SU-DHL-6 (cell line): ENCODE measurements around the gene FAM20A.

ENCODE experiments used
- H2AFZ ChIP-seq: fragments of 200-600 bp; sonication (generic); 2 replicates; pipeline ENCODE4 v1.6.1; 2014; ENCODE audit warnings: low read depth, mild to moderate bottlenecking, moderate library complexity, mixed read lengths, antibody characterized with exemption, low read length; ENCODE audit not compliant: severe bottlenecking
- H3F3A ChIP-seq: fragments of 200-600 bp; shearing (Covaris generic); 2 replicates; pipeline ENCODE4 v1.6.0; 2016; ENCODE audit warnings: antibody characterized with exemption, mild to moderate bottlenecking; ENCODE audit not compliant: insufficient read depth
- H3K27ac ChIP-seq: fragments of 200-600 bp; sonication (generic); 2 replicates; pipeline ENCODE4 v1.5.1; 2016; ENCODE audit warnings: low read depth, mild to moderate bottlenecking, low read length, moderate library complexity, mixed read lengths
- H3K27me3 ChIP-seq: fragments of 200-600 bp; sonication (generic), shearing (Covaris generic); 2 replicates; pipeline ENCODE4 v1.6.0; 2014; ENCODE audit warnings: mild to moderate bottlenecking, low read length
- H3K36me3 ChIP-seq: fragments of 200-600 bp; sonication (generic); 2 replicates; pipeline ENCODE4 v1.6.1; 2014; ENCODE audit warnings: mild to moderate bottlenecking, low read length, mixed read lengths
- H3K4me2 ChIP-seq: fragments of 300-600, 200-600 bp; shearing (Covaris generic), sonication (generic); 2 replicates; pipeline ENCODE4 v1.6.0; 2014; ENCODE audit warnings: low read length, low read depth, mild to moderate bottlenecking; ENCODE audit not compliant: poor library complexity, severe bottlenecking
- H3K4me3 ChIP-seq: fragments of 200-600 bp; sonication (generic); 2 replicates; pipeline ENCODE4 v1.5.1; 2014; ENCODE audit warnings: antibody characterized with exemption, low read length, mild to moderate bottlenecking, mixed read lengths; ENCODE audit not compliant: insufficient read depth, poor library complexity, severe bottlenecking
- H3K79me2 ChIP-seq: fragments of 200-600 bp; sonication (generic); 2 replicates; pipeline ENCODE4 v1.6.1; 2014; ENCODE audit warnings: mild to moderate bottlenecking, low read length, moderate library complexity; ENCODE audit not compliant: insufficient read depth
- H3K9ac ChIP-seq: fragments of 200-600 bp; sonication (generic); 2 replicates; pipeline ENCODE4 v1.7.0; 2014; ENCODE audit warnings: mild to moderate bottlenecking, low read length
- H3K9me2 ChIP-seq: fragments of 200-600 bp; sonication (generic); replicated peaks from 2 replicates; pipeline ENCODE4 v1.6.1; 2014; ENCODE audit warnings: low read length; ENCODE audit not compliant: insufficient read depth
- H3K9me3 ChIP-seq: fragments of 200-600 bp; sonication (generic); 2 replicates; pipeline ENCODE4 v1.6.1; 2014; ENCODE audit warnings: low read length, mixed read lengths; ENCODE audit not compliant: insufficient read depth
- H4K20me1 ChIP-seq: fragments of 200-600 bp; sonication (generic); 2 replicates; pipeline ENCODE4 v1.6.1; 2014; ENCODE audit warnings: low read depth, mild to moderate bottlenecking, antibody characterized with exemption, low read length, moderate library complexity, mixed read lengths
- EZH2phosphoT487 ChIP-seq: fragments of 200-600 bp; sonication (generic), shearing (Covaris generic); conservative IDR thresholded peaks from 2 replicates; pipeline ENCODE4 v1.6.1; 2018; ENCODE audit warnings: mild to moderate bottlenecking, antibody characterized with exemption, low read length, moderate library complexity, mixed read lengths
- TF ChIP-seq, protein P1 (sequence below): fragments of 200-600 bp; sonication (generic); IDR thresholded peaks from one replicate; pipeline ENCODE4 v1.5.1; 2017; ENCODE audit warnings: antibody characterized with exemption, mild to moderate bottlenecking, low read length, moderate library complexity; ENCODE audit not compliant: insufficient read depth, poor library complexity, severe bottlenecking

The FAM20A gene

DNA sequence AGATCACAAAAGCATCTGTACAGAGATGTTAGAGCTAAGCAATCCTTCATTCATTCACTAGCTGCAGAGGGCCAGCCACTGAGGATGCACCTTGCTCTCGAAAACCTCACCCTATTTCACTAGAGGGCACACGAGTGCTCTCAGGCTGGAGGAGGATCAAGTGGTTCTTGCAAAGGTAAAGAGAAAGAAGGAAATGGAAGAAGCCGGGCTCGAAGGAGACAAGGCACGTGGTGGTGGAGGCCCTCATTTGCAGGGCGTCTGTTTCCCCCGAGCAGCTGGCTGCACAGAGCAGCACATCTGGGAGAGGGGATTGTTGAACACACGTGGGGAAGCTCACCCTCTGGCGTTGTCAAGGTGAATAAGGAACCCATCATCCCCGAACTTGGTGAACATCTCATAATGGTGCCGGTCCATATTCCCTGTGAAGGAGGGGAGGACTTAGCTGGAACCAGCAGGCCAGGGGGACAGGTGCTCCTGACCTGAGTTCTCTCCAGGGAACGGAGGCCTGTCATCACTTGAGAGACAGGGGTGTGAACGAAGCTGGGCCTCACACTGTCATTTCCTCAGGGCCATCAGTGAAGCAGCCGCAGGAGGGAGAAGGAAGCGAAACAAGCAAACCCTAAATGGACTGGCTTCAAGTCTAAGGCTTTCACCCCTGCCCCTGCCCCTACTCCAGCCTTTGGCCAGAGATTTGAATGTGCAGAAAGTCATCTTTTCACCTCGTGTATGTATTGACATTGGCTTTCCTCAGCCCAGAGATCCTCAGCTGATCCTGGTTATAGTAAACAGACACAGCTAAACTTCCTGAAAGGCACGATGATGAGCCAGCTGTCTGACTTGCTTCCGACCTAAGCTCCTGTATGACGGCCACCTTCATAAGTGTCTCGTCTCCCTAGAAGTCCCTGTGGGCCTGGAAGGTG lies 61.4 kb downstream of the FAM20A start:
- Histone ChIP-seq H3K27ac (no peak overlapping the region), H3F3A (no peaks in the 10 kb centered on the region), H3K9me3 (no peaks in the 10 kb centered on the region), H4K20me1 (no peaks in the 10 kb centered on the region), H3K4me3 (no peak overlapping the region), H3K4me2 (no peak overlapping the region), H3K36me3 (0 out of 2 replicates have a peak, but pooled peaks cover 2% of the 10 kb centered on the region), H3K79me2 (no peaks in the 10 kb centered on the region), H3K9ac (no peak overlapping the region), H2AFZ (no peak overlapping the region), H3K9me2 (no peaks in the 10 kb centered on the region), H3K27me3 (no peaks in the 10 kb centered on the region)
- TF ChIP-seq EZH2phosphoT487: no peak
- TF ChIP-seq, protein P1, sequence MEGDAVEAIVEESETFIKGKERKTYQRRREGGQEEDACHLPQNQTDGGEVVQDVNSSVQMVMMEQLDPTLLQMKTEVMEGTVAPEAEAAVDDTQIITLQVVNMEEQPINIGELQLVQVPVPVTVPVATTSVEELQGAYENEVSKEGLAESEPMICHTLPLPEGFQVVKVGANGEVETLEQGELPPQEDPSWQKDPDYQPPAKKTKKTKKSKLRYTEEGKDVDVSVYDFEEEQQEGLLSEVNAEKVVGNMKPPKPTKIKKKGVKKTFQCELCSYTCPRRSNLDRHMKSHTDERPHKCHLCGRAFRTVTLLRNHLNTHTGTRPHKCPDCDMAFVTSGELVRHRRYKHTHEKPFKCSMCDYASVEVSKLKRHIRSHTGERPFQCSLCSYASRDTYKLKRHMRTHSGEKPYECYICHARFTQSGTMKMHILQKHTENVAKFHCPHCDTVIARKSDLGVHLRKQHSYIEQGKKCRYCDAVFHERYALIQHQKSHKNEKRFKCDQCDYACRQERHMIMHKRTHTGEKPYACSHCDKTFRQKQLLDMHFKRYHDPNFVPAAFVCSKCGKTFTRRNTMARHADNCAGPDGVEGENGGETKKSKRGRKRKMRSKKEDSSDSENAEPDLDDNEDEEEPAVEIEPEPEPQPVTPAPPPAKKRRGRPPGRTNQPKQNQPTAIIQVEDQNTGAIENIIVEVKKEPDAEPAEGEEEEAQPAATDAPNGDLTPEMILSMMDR: peak; percentile 37

DNA sequence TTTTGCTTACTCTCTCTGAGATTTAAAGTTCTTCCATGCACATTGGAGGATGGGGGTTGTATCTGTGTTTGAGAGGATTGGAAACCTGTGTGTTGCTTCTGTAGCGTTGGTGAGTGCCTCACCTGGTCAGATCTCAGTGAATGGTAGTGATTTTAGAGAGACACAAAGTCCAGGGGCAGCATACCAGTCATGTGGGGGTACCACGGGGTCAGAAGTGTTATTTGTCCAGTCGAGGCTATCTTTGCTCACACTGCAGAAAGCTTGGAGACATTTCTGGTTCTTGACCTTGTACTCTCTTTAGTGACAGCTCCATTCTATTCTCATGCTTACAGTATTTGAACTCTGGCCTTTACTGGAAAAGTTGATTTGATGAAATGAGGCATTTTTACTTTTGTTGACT lies 65.2 kb downstream of the FAM20A start:
- Histone ChIP-seq H3F3A (no peaks in the 10 kb centered on the region), H3K4me2 (no peak overlapping the region), H2AFZ (no peak overlapping the region), H3K79me2 (no peaks in the 10 kb centered on the region), H3K9me2 (no peaks in the 10 kb centered on the region), H3K9ac (no peak overlapping the region), H3K27me3 (no peaks in the 10 kb centered on the region), H4K20me1 (no peaks in the 10 kb centered on the region), H3K4me3 (no peak overlapping the region), H3K9me3 (no peaks in the 10 kb centered on the region), H3K36me3 (peaks cover 12% of the 10 kb centered on the region; the same call in 1 of the 2 replicates), H3K27ac (no peak overlapping the region)
- no peak for TF ChIP-seq EZH2phosphoT487
- TF ChIP-seq, protein P1: no peak

DNA sequence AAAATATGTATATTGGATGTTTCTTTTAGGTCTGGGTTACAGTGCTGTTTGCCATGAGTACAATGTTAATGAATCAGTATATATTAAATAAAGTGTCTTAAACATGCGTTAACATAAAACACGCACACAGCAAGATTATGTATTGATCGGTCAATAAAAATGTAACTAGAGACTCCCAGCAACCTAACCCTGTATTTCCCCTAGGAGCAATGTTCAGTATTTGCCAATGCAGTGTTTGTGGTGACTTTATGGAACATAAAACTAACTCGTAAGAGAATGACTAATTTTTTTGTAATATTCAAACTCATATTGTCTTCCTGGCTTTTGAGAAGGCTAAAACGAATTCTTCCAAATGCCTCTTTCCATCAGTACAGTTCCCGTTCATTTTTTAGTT lies 66.5 kb downstream of the FAM20A start:
- Histone ChIP-seq H4K20me1 (no peaks in the 10 kb centered on the region), H3K9me2 (no peaks in the 10 kb centered on the region), H3K4me2 (no peak overlapping the region), H3F3A (no peaks in the 10 kb centered on the region), H3K9me3 (no peaks in the 10 kb centered on the region), H3K27me3 (no peaks in the 10 kb centered on the region), H3K9ac (no peak overlapping the region), H2AFZ (no peak overlapping the region), H3K27ac (no peak overlapping the region), H3K79me2 (no peaks in the 10 kb centered on the region), H3K36me3 (peaks cover 17% of the 10 kb centered on the region; the same call in 1 of the 2 replicates), H3K4me3 (no peak overlapping the region)
- no peak for TF ChIP-seq EZH2phosphoT487
- TF ChIP-seq, protein P1: no peak
